Measurements from ENCODE around the gene TMEM123.

Gene TMEM123

DNA sequence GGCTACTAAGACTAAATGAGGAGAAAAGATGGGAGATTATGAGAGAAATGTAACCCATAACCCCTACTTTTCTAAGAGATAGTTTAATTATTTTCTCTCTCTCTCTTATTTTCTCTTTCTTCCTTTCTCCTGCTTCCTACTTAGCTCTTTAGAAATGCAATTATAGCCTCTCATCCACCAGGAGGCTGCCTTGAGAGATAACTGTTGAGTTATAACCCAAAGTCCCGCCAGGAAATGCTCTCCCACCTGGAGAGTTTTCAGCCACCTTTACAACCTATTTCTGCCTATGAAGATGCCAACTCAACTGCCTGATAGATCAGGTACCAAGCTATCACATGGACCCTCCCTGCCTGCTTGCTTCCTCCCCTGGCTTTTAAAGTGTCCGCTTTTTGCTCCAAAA lies 34.0 kb upstream of the TMEM123 start:
- no peaks in the 10 kb centered on the region for H3K9me3 ChIP-seq (ENCODE audit: insufficient read depth, low read depth, low read length)
- H3F3A ChIP-seq (ENCODE audit: low read depth): no peaks in the 10 kb centered on the region
- H3K9me2 ChIP-seq (replicated peaks; ENCODE audit: low read depth, low read length): no peaks in the 10 kb centered on the region
- H3K4me2 ChIP-seq (ENCODE audit: low read depth, low read length, poor library complexity, severe bottlenecking): no peak overlapping the region
- H3K79me2 ChIP-seq (ENCODE audit: insufficient read depth, low read length): no peaks in the 10 kb centered on the region
- H3K4me3 ChIP-seq (ENCODE audit: low read length, poor library complexity, severe bottlenecking): no peak overlapping the region
- H3K4me1 ChIP-seq (ENCODE audit: insufficient read depth, low read length, poor library complexity, severe bottlenecking): peaks cover 21% of the 10 kb centered on the region
- no peaks in the 10 kb centered on the region for H3K27me3 ChIP-seq (ENCODE audit: insufficient read depth, low read length, poor library complexity, severe bottlenecking)
- TF ChIP-seq CTCF (conservative IDR thresholded peaks at IDR 0.05; ENCODE audit: low read length) (no peak; the same call in 1 of the 2 replicates), EZH2phosphoT487 (IDR thresholded peaks at IDR 0.05; ENCODE audit: borderline replicate concordance) (no peak)
- no peak overlapping the region for H3K9ac ChIP-seq (ENCODE audit: low read depth, low read length, poor library complexity, severe bottlenecking)
- no peaks in the 10 kb centered on the region for H4K20me1 ChIP-seq (ENCODE audit: insufficient read depth, low read length, poor library complexity, severe bottlenecking)
- no peak overlapping the region for H2AFZ ChIP-seq (ENCODE audit: low read length)
- no peaks in the 10 kb centered on the region for H3K36me3 ChIP-seq (ENCODE audit: insufficient read depth, low read length)

- no peak overlapping the region for H3K4me3 ChIP-seq (ENCODE audit: low read length, poor library complexity, severe bottlenecking)
- no peaks in the 10 kb centered on the region for H4K20me1 ChIP-seq (ENCODE audit: insufficient read depth, low read length, poor library complexity, severe bottlenecking)
- no peaks in the 10 kb centered on the region for H3K36me3 ChIP-seq (ENCODE audit: insufficient read depth, low read length)
- H3F3A ChIP-seq (ENCODE audit: low read depth): no peaks in the 10 kb centered on the region
- H3K9me2 ChIP-seq (replicated peaks; ENCODE audit: low read depth, low read length): no peaks in the 10 kb centered on the region
- no peak overlapping the region for H3K9ac ChIP-seq (ENCODE audit: low read depth, low read length, poor library complexity, severe bottlenecking)
- no peak overlapping the region for H3K4me2 ChIP-seq (ENCODE audit: low read depth, low read length, poor library complexity, severe bottlenecking)
- H2AFZ ChIP-seq (ENCODE audit: low read length): no peak overlapping the region
- no peaks in the 10 kb centered on the region for H3K79me2 ChIP-seq (ENCODE audit: insufficient read depth, low read length)
- no peaks in the 10 kb centered on the region for H3K27me3 ChIP-seq (ENCODE audit: insufficient read depth, low read length, poor library complexity, severe bottlenecking)
- TF ChIP-seq CTCF (conservative IDR thresholded peaks at IDR 0.05; ENCODE audit: low read length) (no peak), EZH2phosphoT487 (IDR thresholded peaks at IDR 0.05; ENCODE audit: borderline replicate concordance) (no peak)
- peaks cover 21% of the 10 kb centered on the region for H3K4me1 ChIP-seq (ENCODE audit: insufficient read depth, low read length, poor library complexity, severe bottlenecking)
- H3K9me3 ChIP-seq (ENCODE audit: insufficient read depth, low read depth, low read length): no peaks in the 10 kb centered on the region
Measured at GRCh38 chr11:102485095-102485722, 32.6 kb upstream of the TMEM123 start.

- Histone ChIP-seq H3K9me2 (replicated peaks; ENCODE audit: low read depth, low read length) (no peaks in the 10 kb centered on the region), H3K4me3 (ENCODE audit: low read length, poor library complexity, severe bottlenecking) (no peak overlapping the region), H3K4me1 (ENCODE audit: insufficient read depth, low read length, poor library complexity, severe bottlenecking) (peaks cover 30% of the 10 kb centered on the region), H3K9ac (ENCODE audit: low read depth, low read length, poor library complexity, severe bottlenecking) (no peak overlapping the region), H3K9me3 (ENCODE audit: insufficient read depth, low read depth, low read length) (no peaks in the 10 kb centered on the region), H2AFZ (ENCODE audit: low read length) (no peak overlapping the region), H4K20me1 (ENCODE audit: insufficient read depth, low read length, poor library complexity, severe bottlenecking) (no peaks in the 10 kb centered on the region), H3F3A (ENCODE audit: low read depth) (no peaks in the 10 kb centered on the region), H3K79me2 (ENCODE audit: insufficient read depth, low read length) (no peaks in the 10 kb centered on the region), H3K4me2 (ENCODE audit: low read depth, low read length, poor library complexity, severe bottlenecking) (no peak overlapping the region), H3K36me3 (ENCODE audit: insufficient read depth, low read length) (no peaks in the 10 kb centered on the region), H3K27me3 (ENCODE audit: insufficient read depth, low read length, poor library complexity, severe bottlenecking) (no peaks in the 10 kb centered on the region)
- TF ChIP-seq CTCF (conservative IDR thresholded peaks at IDR 0.05; ENCODE audit: low read length) (no peak), EZH2phosphoT487 (IDR thresholded peaks at IDR 0.05; ENCODE audit: borderline replicate concordance) (no peak)
Measured at GRCh38 chr11:102482433-102482832, 29.9 kb upstream of the TMEM123 start.

Measured in Loucy (cell line).